LNCAP (cell line): ENCODE data around the gene PITRM1.

Experiments
- TF ChIP-seq, protein P1 (sequence below): fragments of 450-650 bp; IDR thresholded peaks from 2 replicates; pipeline ENCODE4 v1.5.1; 2017; ENCODE audit warnings: mild to moderate bottlenecking

PITRM1 gene

DNA sequence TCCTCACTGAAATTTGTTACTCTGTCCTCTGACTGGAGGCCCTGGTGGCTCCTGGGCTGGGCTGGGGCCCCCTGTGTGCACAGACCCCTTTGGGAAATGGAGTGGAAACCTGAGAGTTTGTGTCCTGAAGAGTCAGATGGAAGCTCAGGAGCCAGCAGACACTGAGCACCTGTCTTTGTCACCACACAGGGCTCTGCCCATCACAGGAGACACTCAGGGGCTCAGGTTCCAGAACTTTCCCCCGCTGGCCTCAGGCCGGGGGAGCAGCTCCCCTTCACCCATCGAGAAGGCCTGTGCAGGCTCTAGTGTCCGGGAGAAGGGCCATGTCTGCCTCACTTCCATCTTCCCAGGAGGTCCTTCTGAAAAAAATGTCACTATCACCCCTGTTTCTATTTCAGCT lies 22.3 kb upstream of the PITRM1 start:
- TF ChIP-seq, protein P1, sequence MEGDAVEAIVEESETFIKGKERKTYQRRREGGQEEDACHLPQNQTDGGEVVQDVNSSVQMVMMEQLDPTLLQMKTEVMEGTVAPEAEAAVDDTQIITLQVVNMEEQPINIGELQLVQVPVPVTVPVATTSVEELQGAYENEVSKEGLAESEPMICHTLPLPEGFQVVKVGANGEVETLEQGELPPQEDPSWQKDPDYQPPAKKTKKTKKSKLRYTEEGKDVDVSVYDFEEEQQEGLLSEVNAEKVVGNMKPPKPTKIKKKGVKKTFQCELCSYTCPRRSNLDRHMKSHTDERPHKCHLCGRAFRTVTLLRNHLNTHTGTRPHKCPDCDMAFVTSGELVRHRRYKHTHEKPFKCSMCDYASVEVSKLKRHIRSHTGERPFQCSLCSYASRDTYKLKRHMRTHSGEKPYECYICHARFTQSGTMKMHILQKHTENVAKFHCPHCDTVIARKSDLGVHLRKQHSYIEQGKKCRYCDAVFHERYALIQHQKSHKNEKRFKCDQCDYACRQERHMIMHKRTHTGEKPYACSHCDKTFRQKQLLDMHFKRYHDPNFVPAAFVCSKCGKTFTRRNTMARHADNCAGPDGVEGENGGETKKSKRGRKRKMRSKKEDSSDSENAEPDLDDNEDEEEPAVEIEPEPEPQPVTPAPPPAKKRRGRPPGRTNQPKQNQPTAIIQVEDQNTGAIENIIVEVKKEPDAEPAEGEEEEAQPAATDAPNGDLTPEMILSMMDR: no peak

DNA sequence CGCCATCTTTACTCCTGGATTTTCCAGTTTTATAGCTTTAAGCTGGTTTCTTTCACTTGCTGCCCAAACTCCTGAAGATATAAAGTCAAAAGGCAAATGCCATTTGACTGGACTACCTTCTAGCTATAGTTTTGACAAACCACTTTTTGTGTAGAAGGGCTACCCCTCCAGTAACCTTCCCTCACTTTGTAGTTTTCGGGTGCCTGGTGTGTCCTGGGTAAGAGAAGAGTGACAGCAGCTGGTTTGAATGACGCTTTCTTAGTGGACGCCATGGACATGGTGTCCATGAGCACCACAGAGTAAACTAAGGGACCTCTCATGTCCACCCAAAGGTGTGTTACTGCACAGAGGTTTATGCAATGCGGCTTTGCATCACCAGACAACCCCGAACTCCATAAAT lies 21.2 kb upstream of the PITRM1 start:
- TF ChIP-seq, protein P1: no peak

DNA sequence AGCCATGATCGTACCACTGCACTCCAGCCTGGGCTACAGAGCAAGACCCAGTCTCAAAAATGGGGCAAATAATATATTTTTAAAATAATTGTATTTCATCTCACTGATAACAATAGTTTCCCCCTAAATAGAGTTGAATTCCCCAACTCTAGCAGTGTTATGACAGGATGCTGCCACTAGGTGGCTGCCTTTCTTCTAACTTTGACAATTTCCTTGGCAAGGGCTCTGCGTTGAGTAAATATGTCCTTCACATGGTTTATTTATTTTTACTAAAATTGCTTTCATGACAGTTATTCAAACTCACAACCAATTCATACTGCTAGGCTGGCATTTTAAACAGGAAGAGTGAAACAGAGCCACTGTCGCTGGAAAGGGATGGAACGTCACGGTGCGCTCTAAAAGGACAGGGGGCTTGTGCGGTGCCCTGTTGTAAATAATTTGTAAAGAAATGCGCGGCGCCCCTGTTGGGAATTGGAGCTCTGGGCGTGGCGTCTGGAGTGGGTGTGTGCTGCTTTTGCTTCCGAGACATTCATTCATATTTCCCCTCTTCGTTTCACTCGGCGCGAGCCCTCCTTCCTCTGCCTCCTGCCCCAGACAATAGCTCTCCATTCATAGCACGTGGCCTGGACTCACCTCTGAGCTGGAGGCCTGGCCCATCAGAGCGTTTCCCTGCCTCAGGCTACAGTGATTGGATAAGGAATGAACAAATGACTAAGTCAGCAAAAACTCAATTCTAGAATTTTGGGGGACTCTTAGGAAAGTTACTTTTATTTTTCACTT lies 20.5 kb upstream of the PITRM1 start:
- TF ChIP-seq, protein P1: peak; percentile 92

DNA sequence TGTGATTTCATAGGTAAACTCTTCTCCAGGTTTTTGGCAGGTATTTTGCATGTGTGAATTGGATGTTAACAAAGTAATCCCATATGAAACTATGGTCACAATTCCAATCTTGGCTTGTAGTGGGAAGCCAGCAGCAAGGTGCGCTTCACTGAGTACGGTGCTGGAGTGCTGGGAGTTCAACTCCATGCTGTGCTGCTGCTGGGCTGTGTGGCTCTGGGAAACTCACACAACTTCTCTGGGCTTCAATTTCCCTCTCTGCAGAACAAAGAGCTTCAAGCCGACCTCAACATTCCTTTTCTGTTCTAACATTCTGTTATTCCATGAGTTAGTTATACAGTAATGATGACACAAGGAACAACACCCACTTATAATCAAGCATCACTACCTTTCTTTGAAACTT lies 18.2 kb upstream of the PITRM1 start:
- TF ChIP-seq, protein P1: no peak

DNA sequence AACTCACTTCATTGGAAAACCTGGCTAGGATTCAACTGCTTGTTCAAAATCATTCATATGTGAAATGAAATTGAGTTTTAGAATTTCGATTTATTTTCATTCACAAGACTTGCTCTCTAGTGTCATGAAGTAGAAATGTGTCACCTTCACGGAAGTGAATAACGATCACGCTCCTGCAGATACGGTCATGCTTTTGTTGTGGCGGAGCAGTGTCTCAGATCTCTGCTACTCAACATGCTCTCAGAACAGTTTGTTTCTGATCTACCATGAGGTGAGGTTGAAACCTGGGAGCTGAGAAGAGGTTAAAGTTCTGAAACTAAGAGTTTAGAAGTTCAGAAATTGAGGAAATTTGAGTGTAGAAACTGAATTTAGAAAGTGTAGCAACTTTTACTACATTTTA lies 13.8 kb upstream of the PITRM1 start:
- TF ChIP-seq, protein P1: no peak

DNA sequence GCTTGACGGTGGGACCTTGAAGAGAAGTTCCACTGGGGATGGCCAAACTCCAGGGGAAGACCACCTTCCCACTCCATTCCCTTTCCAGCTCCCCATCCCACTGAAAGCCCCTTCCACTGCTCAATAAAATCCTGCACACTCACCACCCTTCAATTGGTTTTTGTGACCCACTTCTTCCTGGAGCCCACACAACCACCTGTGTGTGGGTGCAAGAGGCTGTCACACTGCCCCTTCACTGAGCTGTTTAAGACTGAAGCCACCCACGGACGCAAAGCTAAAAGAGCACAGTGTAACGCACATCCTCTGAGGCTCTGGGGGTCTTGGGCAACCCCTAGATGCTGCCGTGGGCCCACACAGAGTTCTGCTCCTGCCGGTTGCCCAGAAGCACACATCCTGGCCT lies 12.8 kb upstream of the PITRM1 start:
- TF ChIP-seq, protein P1: no peak

DNA sequence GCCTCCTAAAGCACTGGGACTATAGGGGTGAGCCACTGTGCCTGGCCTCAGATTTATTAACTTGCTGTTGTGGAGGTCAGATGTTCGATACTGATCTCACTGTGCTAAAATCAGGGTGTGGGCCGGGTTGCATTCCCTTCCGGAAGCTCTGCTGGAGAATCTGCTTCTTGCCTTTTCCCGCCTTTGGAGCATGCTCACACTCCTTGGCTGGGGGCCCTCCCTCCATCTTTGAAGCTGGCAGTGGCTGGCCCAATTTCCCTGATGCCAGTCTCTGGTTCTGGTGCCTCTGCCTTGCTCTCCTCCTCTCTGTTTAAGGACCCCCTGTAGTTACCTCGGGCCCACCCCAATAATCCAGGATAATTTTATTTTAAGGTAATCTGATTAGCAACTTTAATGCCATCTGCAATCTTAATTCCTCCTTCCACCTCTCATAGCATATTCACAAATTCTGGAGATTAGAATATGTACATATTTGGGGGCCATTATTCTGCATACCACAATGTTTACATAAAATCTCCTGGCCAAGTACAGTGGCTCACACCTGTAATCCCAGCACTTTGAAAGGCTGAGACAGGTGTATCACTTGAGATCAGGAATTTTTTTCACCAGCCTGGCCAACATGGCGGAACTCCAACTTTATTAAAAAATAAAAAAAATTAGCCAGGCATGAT lies 7.9 kb upstream of the PITRM1 start:
- TF ChIP-seq, protein P1: no peak
